HEK293 (cell line): Measurements from ENCODE around the gene NPPA.

Experiments
- CTCF ChIA-PET: fragments of 350-600 bp; formaldehyde crosslinking; extraction: SDS; loops from one replicate; lab custom pipeline; 2021; ENCODE audit warnings: antibody characterized with exemption; lab: Yijun Ruan, JAX
- POLR2A ChIA-PET: fragments of 300-600 bp; formaldehyde crosslinking; extraction: SDS; loops from one replicate; lab custom pipeline; 2020; ENCODE audit warnings: antibody characterized with exemption, inconsistent platforms; lab: Yijun Ruan, JAX
- H3K27ac ChIP-seq: fragments of 200-500 bp; sonication (Bioruptor generic); 2 replicates; pipeline ENCODE4 v1.5.1; 2014; ENCODE audit warnings: low read depth, low read length, control low read depth, inconsistent platforms; ENCODE audit errors: extremely low read depth
- H3K36me3 ChIP-seq, 2 experiments: fragments of 200-500 bp in 1 of 2; sonication (Bioruptor generic) in 1 of 2; 1 replicate in 1 of 2; 2 replicates in 1 of 2; pipeline ENCODE4 v1.5.1; 2014 to 2017; ENCODE audit warnings: inconsistent platforms in 2 of 2, low read length in 2 of 2; ENCODE audit not compliant: control insufficient read depth in 2 of 2, insufficient read depth in 1 of 2
- H3K4me1 ChIP-seq: fragments of 200-500 bp; sonication (Bioruptor generic); 2 replicates; pipeline ENCODE4 v1.5.1; 2014; ENCODE audit warnings: mild to moderate bottlenecking, low read length, inconsistent platforms; ENCODE audit not compliant: control insufficient read depth, insufficient read depth
- H3K4me3 ChIP-seq: 2 replicates; pipeline ENCODE4 v1.5.1; 2011; ENCODE audit warnings: low read depth, mild to moderate bottlenecking, control low read depth, low read length, moderate library complexity
- H3K9me3 ChIP-seq: fragments of 200-500 bp; sonication (Bioruptor generic); 2 replicates; pipeline ENCODE4 v1.5.1; 2014; ENCODE audit warnings: low read depth, low read length, inconsistent platforms; ENCODE audit not compliant: control insufficient read depth, insufficient read depth
- GLIS1 ChIP-seq: fragments of 450-650 bp; formaldehyde crosslinking; IDR thresholded peaks from 2 replicates; pipeline ENCODE4 v1.5.1; 2016; ENCODE audit warnings: missing biosample characterization, missing genetic modification characterization
- KLF1 ChIP-seq: fragments of 450-650 bp; formaldehyde crosslinking; IDR thresholded peaks from 2 replicates; pipeline ENCODE4 v1.5.1; 2016; ENCODE audit warnings: missing biosample characterization, missing genetic modification characterization
- MYNN ChIP-seq: fragments of 450-650 bp; formaldehyde crosslinking; IDR thresholded peaks from 2 replicates; pipeline ENCODE4 v1.5.1; 2016; ENCODE audit warnings: missing biosample characterization, missing genetic modification characterization, borderline replicate concordance
- SETDB1 ChIP-seq: IDR thresholded peaks from one replicate; pipeline ENCODE4 v1.6.1; 2017; ENCODE audit warnings: mild to moderate bottlenecking, low read length, moderate library complexity, mixed read lengths; ENCODE audit not compliant: insufficient read length
- SP7 ChIP-seq: fragments of 450-650 bp; formaldehyde crosslinking; IDR thresholded peaks from 2 replicates; pipeline ENCODE4 v1.5.1; 2016; ENCODE audit warnings: missing biosample characterization, missing genetic modification characterization
- ZBTB48 ChIP-seq: fragments of 450-650 bp; formaldehyde crosslinking; IDR thresholded peaks from 2 replicates; pipeline ENCODE4 v1.5.1; 2016; ENCODE audit warnings: missing biosample characterization, missing genetic modification characterization
- ZFHX2 ChIP-seq: fragments of 450-650 bp; formaldehyde crosslinking; conservative IDR thresholded peaks from 2 replicates; pipeline ENCODE4 v1.5.1; 2016; ENCODE audit warnings: missing biosample characterization, missing genetic modification characterization
- ZNF112 ChIP-seq: fragments of 450-650 bp; formaldehyde crosslinking; IDR thresholded peaks from 2 replicates; pipeline ENCODE4 v1.5.0; 2017; ENCODE audit warnings: missing biosample characterization, missing genetic modification characterization
- ZNF121 ChIP-seq: fragments of 450-650 bp; formaldehyde crosslinking; IDR thresholded peaks from 2 replicates; pipeline ENCODE4 v1.5.1; 2016; ENCODE audit warnings: missing biosample characterization, missing genetic modification characterization
- ZNF23 ChIP-seq: fragments of 450-650 bp; formaldehyde crosslinking; IDR thresholded peaks from 2 replicates; pipeline ENCODE4 v1.5.1; 2016; ENCODE audit warnings: missing biosample characterization, missing genetic modification characterization, borderline replicate concordance
- ZNF354C ChIP-seq: fragments of 450-650 bp; formaldehyde crosslinking; IDR thresholded peaks from 2 replicates; pipeline ENCODE4 v1.5.1; 2016; ENCODE audit warnings: missing biosample characterization, missing genetic modification characterization, low read depth, borderline replicate concordance
- ZNF416 ChIP-seq: fragments of 450-650 bp; formaldehyde crosslinking; IDR thresholded peaks from 2 replicates; pipeline ENCODE4 v1.5.1; 2016; ENCODE audit warnings: missing biosample characterization, missing genetic modification characterization
- ZNF423 ChIP-seq: fragments of 450-650 bp; formaldehyde crosslinking; IDR thresholded peaks from 2 replicates; pipeline ENCODE4 v1.5.1; 2016; ENCODE audit warnings: missing biosample characterization, missing genetic modification characterization
- ZNF521 ChIP-seq: fragments of 450-650 bp; formaldehyde crosslinking; IDR thresholded peaks from 2 replicates; pipeline ENCODE4 v1.5.1; 2017; ENCODE audit warnings: missing biosample characterization, mild to moderate bottlenecking, missing genetic modification characterization
- ZNF600 ChIP-seq: fragments of 450-650 bp; formaldehyde crosslinking; IDR thresholded peaks from 2 replicates; pipeline ENCODE4 v1.5.1; 2016; ENCODE audit warnings: missing biosample characterization, missing genetic modification characterization
- ZNF785 ChIP-seq: fragments of 450-650 bp; formaldehyde crosslinking; IDR thresholded peaks from 2 replicates; pipeline ENCODE4 v1.5.1; 2016; ENCODE audit warnings: missing biosample characterization, missing genetic modification characterization
- TF ChIP-seq, protein P1 (sequence below): fragments of 450-650 bp; formaldehyde crosslinking; IDR thresholded peaks from 2 replicates; pipeline ENCODE4 v1.5.1; 2016; ENCODE audit warnings: missing biosample characterization, missing genetic modification characterization
- TF ChIP-seq, protein P2 (sequence below): fragments of 450-650 bp; formaldehyde crosslinking; IDR thresholded peaks from 2 replicates; pipeline ENCODE4 v1.5.1; 2016; ENCODE audit warnings: missing biosample characterization, missing genetic modification characterization
- TF ChIP-seq, protein P3 (sequence below): fragments of 450-650 bp; formaldehyde crosslinking; IDR thresholded peaks from 2 replicates; pipeline ENCODE4 v1.5.1; 2017; ENCODE audit warnings: missing biosample characterization, missing genetic modification characterization
- TF ChIP-seq, protein P4 (sequence below): fragments of 450-650 bp; formaldehyde crosslinking; IDR thresholded peaks from 2 replicates; pipeline ENCODE4 v1.5.1; 2016; ENCODE audit warnings: missing biosample characterization, missing genetic modification characterization
- TF ChIP-seq, protein P5 (sequence below): fragments of 450-650 bp; formaldehyde crosslinking; IDR thresholded peaks from 2 replicates; pipeline ENCODE4 v1.5.1; 2016; ENCODE audit warnings: missing biosample characterization, missing genetic modification characterization

Gene NPPA

DNA sequence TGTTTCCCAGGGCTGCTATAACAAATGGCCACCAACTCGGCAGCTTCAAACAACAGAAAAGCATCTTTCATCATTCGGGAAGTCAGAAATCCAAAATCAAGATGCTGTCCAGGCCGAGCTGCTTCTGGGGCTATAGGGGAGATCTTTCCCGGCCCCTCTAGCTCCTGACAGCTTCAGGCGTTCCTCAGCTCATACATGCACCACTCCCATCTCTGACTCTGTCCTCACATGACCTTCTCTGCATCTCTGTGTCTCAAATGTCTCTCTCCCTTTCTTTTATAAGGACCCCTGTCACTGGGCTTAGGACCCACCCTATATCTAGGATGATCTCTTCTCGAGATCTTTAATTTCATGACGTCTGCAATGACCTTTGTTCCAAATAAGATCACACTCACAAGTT lies 25.0 kb upstream of the NPPA start (continued):
- TF ChIP-seq, protein P1, sequence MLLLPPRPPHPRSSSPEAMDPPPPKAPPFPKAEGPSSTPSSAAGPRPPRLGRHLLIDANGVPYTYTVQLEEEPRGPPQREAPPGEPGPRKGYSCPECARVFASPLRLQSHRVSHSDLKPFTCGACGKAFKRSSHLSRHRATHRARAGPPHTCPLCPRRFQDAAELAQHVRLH (tag by site-specific recombination) = no peak
- TF ChIP-seq ZBTB48 (tag by site-specific recombination) = no peak
- no peak for TF ChIP-seq ZNF354C (tag by site-specific recombination)
- TF ChIP-seq, protein P2, sequence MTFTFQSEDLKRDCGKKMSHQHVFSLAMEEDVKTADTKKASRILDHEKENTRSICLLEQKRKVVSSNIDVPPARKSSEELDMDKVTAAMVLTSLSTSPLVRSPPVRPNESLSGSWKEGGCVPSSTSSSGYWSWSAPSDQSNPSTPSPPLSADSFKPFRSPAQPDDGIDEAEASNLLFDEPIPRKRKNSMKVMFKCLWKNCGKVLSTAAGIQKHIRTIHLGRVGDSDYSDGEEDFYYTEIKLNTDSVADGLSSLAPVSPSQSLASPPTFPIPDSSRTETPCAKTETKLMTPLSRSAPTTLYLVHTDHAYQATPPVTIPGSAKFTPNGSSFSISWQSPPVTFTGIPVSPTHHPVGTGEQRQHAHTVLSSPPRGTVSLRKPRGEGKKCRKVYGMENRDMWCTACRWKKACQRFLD (tag by site-specific recombination) = no peak
- no peak for TF ChIP-seq SETDB1
- TF ChIP-seq ZNF423 = no peak
- TF ChIP-seq ZNF416 (tag by site-specific recombination) = no peak
- TF ChIP-seq ZNF600 (tag by site-specific recombination) = no peak
- no peak for TF ChIP-seq ZNF23

DNA sequence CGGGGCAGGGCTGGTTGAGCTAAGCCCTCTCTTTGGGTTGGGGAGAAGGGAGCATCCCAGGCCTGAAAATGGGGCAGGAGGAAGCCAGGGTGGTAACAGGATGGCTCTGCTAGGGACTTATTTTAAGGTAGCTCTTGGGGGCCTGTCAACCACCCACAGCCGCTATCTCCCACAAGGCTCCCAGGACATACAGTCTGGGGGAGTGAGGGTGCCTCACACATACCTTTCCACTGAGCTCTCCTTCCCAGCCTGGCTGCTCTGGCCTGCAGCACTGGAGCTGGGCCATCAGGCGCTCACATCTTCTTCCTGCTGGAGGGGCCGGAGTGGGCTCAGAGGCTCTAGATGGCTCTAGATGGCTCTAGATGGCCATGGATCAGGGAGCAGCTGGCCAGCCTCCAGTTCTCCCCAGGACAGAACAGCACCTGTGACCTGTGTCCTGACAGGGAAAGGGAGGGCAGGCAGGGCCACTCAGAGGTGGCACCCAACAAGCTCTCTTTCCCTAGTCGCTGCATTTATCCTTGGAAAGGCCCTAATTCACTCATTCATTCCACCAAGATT lies 22.1 kb upstream of the NPPA start:
- ChIA-PET POLR2A (no interaction called here), CTCF (interaction anchor here (0.6 to 1.4 kb wide), 7 partner anchors 13 to 145 kb away, joined by 3 to 5 read pairs (median 4); no protein-coding TSS in a partner anchor)
- TF ChIP-seq KLF1 (no peak), SP7 (tag by site-specific recombination) (no peak), MYNN (tag by site-specific recombination) (no peak), ZFHX2 (tag by site-specific recombination) (no peak), ZNF521 (tag by site-specific recombination) (no peak), ZNF785 (no peak), GLIS1 (tag by site-specific recombination) (peak; percentile 79), ZNF112 (no peak)
- TF ChIP-seq, protein P3, sequence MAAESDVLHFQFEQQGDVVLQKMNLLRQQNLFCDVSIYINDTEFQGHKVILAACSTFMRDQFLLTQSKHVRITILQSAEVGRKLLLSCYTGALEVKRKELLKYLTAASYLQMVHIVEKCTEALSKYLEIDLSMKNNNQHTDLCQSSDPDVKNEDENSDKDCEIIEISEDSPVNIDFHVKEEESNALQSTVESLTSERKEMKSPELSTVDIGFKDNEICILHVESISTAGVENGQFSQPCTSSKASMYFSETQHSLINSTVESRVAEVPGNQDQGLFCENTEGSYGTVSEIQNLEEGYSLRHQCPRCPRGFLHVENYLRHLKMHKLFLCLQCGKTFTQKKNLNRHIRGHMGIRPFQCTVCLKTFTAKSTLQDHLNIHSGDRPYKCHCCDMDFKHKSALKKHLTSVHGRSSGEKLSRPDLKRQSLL (tag by site-specific recombination) = peak; percentile 67; the same call in 1 of the 2 replicates
- TF ChIP-seq, protein P4, sequence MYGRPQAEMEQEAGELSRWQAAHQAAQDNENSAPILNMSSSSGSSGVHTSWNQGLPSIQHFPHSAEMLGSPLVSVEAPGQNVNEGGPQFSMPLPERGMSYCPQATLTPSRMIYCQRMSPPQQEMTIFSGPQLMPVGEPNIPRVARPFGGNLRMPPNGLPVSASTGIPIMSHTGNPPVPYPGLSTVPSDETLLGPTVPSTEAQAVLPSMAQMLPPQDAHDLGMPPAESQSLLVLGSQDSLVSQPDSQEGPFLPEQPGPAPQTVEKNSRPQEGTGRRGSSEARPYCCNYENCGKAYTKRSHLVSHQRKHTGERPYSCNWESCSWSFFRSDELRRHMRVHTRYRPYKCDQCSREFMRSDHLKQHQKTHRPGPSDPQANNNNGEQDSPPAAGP (tag by site-specific recombination) = no peak
- H3K27ac ChIP-seq = no peak overlapping the region
- H3K36me3 ChIP-seq = no peaks in the 10 kb centered on the region
- no peak overlapping the region for H3K4me3 ChIP-seq
- H3K9me3 ChIP-seq = no peaks in the 10 kb centered on the region
- H3K4me1 ChIP-seq = no peaks in the 10 kb centered on the region

DNA sequence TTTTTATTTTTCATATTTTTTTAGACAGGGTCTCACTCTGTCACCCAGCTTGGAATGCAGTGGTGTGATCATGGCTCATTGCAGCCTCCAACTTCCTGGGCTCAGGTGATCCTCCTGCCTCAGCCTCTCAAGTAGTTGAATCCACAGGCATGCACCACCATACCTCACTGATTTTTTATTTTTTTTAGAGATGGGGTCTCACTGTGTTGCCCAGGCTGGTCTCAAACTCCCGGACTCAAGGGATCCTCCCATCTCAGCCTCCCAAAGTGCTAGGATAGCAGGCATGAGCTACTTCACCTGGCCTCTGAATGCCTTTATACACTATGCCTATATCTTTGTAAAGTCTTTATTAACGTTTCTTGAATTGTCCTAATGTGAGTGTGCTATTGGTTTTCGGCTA lies 21.5 kb upstream of the NPPA start:
- CTCF ChIA-PET = interaction anchor here (0.5 to 1.4 kb wide), 5 partner anchors 12 to 309 kb away, joined by 3 to 5 read pairs (median 4); no protein-coding TSS in a partner anchor
- TF ChIP-seq, protein P5, sequence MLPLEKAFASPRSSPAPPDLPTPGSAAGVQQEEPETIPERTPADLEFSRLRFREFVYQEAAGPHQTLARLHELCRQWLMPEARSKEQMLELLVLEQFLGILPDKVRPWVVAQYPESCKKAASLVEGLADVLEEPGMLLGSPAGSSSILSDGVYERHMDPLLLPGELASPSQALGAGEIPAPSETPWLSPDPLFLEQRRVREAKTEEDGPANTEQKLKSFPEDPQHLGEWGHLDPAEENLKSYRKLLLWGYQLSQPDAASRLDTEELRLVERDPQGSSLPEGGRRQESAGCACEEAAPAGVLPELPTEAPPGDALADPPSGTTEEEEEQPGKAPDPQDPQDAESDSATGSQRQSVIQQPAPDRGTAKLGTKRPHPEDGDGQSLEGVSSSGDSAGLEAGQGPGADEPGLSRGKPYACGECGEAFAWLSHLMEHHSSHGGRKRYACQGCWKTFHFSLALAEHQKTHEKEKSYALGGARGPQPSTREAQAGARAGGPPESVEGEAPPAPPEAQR (tag by site-specific recombination) = no peak
- TF ChIP-seq ZNF121 (tag by site-specific recombination) = peak; percentile 61; the same call in 1 of the 2 replicates
- Histone ChIP-seq H3K4me3 (no peak overlapping the region), H3K4me1 (no peaks in the 10 kb centered on the region), H3K9me3 (no peaks in the 10 kb centered on the region), H3K27ac (no peak overlapping the region), H3K36me3 (no peaks in the 10 kb centered on the region)
- POLR2A ChIA-PET = interaction anchor here (0.6 kb wide), 1 partner anchor 213 kb away, joined by 5 read pairs; no protein-coding TSS in a partner anchor
